CD4-positive, alpha-beta T cell treated with Interleukin-4 for 4 hours (primary cell): ENCODE measurements around the gene SERPINE2.

Experiments
- DNase-seq: peaks from one replicate; pipeline ENCODE4 v3.0.0-alpha.2; 2020

SERPINE2 gene, protein sequence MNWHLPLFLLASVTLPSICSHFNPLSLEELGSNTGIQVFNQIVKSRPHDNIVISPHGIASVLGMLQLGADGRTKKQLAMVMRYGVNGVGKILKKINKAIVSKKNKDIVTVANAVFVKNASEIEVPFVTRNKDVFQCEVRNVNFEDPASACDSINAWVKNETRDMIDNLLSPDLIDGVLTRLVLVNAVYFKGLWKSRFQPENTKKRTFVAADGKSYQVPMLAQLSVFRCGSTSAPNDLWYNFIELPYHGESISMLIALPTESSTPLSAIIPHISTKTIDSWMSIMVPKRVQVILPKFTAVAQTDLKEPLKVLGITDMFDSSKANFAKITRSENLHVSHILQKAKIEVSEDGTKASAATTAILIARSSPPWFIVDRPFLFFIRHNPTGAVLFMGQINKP

DNA sequence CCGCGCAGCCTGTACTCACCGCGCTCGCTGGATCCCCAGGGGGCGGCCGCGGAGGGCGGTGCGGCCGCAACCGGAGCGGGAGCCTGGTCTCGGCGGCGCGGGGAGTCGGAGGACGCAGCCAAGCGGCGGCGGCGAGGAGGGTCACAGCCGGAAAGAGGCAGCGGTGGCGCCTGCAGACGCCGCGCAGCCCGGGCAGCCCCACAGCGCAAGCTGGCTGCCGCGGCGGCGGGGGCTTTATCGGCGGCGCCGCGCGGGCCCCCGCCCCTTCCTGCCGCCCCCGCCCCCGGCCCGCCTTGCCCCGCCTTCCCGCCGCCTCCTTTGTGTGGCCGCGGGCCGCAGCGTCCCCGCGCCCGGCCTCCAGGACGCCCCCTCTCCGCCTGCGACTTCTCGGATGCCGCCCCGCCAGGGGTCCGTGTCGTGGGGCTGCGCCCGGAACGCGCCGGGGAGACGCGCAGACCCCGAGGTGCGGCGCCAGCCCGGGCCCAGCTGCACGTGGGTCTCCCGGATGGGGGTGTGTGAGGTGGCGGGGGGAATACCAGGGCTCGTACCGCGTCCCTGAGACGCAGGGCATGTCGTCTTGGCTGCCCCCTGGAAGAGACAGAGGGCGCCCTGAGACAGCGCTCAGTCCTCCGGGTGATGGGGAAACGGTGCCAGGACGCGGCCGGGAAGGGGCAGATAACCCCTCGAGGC lies at the start of gene SERPINE2:
Gene SERPINE2 (minus strand): TSS at position 207 of the 690 bp plus-strand sequence. CDS start 37,386 bp downstream, outside the sequence.
- DNase-seq, result no peak

GRCh38 chr2:224086226-224086914 lies 47.3 kb upstream of the SERPINE2 start:
- DNase-seq, result no peak

DNA sequence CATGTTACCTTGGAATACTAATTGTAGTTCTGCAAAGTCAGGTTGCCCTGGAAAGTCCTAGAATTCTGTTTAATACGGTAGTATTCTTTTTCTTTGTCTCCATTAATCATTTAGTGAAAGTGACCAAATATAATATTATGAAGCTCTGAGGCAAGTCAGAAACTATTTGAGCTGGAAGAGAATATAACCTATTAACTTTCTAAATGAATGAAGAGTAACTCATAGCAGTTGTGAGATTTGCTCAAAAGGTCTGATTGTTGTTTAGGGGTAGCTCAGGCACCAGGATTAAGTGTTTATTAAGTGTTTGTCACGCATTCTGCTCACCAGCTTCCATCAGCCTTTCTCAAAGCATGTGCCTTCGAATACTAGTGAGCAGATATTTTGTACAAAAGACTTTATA lies 46.7 kb upstream of the SERPINE2 start:
- no peak for DNase-seq

- no peak for DNase-seq
Observed at GRCh38 chr2:224085246-224085645, 46.2 kb upstream of the SERPINE2 start.

- DNase-seq, result no peak
Observed at GRCh38 chr2:224084266-224084892, 45.3 kb upstream of the SERPINE2 start.

DNA sequence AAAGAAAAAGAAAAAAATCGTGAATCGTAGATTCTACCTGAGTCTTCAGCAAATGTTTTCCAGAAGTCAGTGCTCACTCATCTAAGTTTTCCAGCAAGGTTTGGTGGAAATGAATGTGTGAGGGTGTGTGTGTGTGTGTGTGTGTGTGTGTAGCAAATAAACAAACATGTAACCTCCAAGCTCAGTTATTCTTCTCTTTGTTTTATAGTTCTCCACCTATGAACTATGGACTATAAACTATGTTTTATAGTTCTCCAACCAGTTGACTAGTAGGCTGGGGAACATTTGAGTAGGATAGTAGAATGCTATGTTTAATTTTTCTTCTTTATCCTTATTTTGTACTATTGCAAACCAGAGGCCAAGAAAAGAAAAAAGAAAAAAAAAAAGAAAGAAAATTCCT lies 44.6 kb upstream of the SERPINE2 start:
- DNase-seq, result no peak

- no peak for DNase-seq
Observed at GRCh38 chr2:224078656-224079055, 39.6 kb upstream of the SERPINE2 start.

- no peak for DNase-seq
Observed at GRCh38 chr2:224077773-224078507, 38.9 kb upstream of the SERPINE2 start.

- DNase-seq, result no peak
Observed at GRCh38 chr2:224075588-224075987, 36.5 kb upstream of the SERPINE2 start.

DNA sequence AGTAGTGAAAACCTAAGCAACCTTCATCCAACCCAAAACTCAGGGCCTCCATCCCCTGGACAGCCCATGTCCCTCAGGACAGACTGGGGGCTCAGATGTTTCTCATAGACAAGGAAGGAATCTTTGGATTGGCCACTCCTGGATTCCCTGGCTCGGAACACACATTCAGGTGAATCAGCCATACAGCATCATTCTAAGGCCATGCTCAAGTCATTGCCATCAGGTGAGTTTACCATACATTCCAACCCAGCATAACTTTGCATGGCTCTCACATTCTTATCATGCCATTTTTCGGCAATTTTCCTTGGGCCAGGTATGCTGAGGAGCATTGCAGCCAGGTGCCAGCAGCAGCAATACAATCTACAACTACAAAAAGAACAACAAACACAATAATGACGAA lies 34.6 kb upstream of the SERPINE2 start:
- DNase-seq, result no peak

- no peak for DNase-seq
Observed at GRCh38 chr2:224072541-224073188, 33.6 kb upstream of the SERPINE2 start.

DNA sequence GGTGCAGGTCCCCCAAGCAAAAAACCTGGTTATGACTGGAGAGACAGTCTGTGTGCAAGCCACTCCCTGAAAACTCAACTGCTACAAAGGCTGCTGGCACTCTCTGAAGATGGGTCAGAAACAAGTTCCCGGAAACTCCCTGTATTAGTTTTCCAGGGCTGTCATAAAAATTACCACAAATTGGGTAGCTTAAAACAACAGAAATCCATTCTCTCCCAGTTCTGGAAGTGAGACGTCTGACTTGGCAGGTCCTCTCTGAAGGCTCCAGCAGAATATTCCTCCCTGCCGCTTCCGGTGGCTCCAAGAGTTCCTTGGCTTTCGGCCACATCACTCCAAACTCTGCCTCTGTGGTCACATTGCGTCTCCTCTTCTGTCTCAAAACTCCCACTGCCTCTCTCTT lies 30.1 kb upstream of the SERPINE2 start:
- DNase-seq, result no peak

GRCh38 chr2:224063298-224063648 lies 24.2 kb upstream of the SERPINE2 start:
- no peak for DNase-seq

- DNase-seq, result no peak
Observed at GRCh38 chr2:224062481-224063297, 23.6 kb upstream of the SERPINE2 start.

GRCh38 chr2:224060783-224061482 lies 21.8 kb upstream of the SERPINE2 start:
- no peak for DNase-seq

- no peak for DNase-seq
Observed at GRCh38 chr2:224059178-224059577, 20.1 kb upstream of the SERPINE2 start.

- no peak for DNase-seq
Observed at GRCh38 chr2:224058048-224058775, 19.1 kb upstream of the SERPINE2 start.

DNA sequence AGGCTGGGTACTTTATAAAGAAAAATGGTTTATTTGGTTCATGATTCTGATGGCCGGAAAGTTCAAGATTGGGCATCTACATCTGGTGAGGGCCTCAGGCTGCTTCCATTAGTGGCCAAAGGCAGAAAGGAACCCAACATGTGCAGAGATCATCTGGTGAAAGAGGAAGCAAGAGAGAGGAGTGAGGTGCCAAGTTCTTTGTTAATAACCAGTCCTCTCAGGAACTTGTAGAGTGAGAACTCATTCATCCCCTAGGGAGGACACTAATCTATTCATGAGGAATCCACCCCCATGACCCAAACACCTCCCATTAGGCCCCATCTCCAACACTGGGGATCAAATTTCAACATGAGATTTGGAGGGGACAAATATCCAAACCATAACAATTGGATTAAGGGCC lies 17.8 kb upstream of the SERPINE2 start:
- no peak for DNase-seq

DNA sequence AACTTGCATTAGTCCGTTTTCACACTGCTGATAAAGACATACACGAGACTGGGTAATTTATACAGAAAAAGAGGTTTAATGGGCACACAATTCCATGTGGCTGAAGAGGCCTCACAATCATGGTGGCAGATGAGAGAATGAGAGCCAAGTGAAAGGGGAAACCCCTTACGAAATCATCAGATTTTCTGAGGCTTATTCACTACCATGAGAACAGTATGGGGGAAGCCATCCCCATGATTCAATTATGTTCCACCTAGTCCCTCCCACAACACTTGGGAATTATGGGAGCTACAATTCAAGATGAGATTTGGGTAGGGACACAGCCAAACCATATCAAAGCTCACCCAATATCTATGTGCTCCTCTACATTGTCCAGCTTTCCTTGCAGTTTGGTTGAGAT lies 16.0 kb upstream of the SERPINE2 start:
- no peak for DNase-seq

GRCh38 chr2:224046752-224047151 lies 7.7 kb upstream of the SERPINE2 start:
- DNase-seq, result no peak
